GM18951 (cell line): ENCODE results near the gene ZSCAN5A.
"Not testable (repeated sequence)": the region's sequence is repeated elsewhere in the genome, so short reads cannot be mapped to it uniquely, and the experiment has no call there.

Source experiments
- POLR2A ChIP-seq: IDR thresholded peaks from 4 replicates; pipeline ENCODE4 v1.6.1; 2011; ENCODE audit warnings: mild to moderate bottlenecking; ENCODE audit not compliant: insufficient read length, insufficient read depth; ENCODE audit errors: extremely low read depth
- in situ Hi-C: fragments of 300-500 bp; cut with MboI; formaldehyde crosslinking; loops from one replicate; pipeline ENCODE4 v1.12.0; 2022; ENCODE audit warnings: low sequenced_read_pairs, mixed read lengths, inconsistent platforms; ENCODE audit not compliant: unreplicated experiment

ZSCAN5A gene

GRCh38 chr19:56191711-56192110 lies 122.9 kb downstream of the ZSCAN5A start:
- in situ Hi-C loops, result no loop called here
- no peak for TF ChIP-seq POLR2A

DNA sequence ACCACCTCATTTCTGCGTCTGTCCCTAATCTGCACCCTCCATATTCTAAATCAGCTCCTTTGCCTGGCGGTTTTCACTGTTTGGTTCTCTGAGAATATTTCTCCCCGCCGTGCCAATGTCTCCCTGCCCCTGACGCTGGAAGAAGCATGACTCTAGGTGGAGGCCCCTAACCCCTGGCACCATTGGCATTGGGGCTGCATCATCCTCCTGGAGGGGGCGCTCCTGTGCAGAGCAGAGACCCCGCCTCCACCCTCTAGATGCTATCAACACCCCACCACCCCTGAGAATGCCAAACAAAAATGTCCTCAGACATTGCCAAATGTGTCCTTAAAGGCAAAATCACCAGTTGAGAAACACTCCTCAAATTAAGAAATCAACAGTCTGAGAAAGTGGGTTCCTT lies 123.5 kb downstream of the ZSCAN5A start:
- no peak for TF ChIP-seq POLR2A

GRCh38 chr19:56189785-56190184 lies 124.9 kb downstream of the ZSCAN5A start:
- in situ Hi-C loops, result no loop called here
- TF ChIP-seq POLR2A, result no peak

More for the DNA sequence above, 123.5 kb downstream of the ZSCAN5A start:
- in situ Hi-C loops, result no loop called here

GRCh38 chr19:56177564-56178243 lies 136.9 kb downstream of the ZSCAN5A start:
- TF ChIP-seq POLR2A, result no peak
- in situ Hi-C loops, result no loop called here

DNA sequence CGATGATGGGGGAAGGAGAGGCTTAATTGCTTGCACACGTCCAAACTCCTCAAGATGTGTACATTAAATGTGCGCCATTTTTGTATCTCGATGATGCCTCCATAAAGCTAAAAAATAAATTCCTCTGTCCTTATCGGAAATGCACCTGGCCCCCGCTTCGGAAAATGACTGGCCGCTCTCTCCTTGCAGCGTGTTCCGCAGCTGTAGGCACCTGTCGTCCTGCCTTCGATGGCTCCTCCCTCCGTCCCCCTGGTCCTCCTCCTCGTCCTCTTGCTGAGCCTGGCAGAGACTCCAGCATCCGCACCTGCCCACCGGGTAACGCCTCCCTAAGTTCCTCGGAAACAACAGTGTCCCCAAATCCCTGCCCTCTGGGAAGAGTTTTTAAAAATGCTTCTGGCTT lies 137.8 kb downstream of the ZSCAN5A start:
- in situ Hi-C loops, result no loop called here
- TF ChIP-seq POLR2A, result no peak

DNA sequence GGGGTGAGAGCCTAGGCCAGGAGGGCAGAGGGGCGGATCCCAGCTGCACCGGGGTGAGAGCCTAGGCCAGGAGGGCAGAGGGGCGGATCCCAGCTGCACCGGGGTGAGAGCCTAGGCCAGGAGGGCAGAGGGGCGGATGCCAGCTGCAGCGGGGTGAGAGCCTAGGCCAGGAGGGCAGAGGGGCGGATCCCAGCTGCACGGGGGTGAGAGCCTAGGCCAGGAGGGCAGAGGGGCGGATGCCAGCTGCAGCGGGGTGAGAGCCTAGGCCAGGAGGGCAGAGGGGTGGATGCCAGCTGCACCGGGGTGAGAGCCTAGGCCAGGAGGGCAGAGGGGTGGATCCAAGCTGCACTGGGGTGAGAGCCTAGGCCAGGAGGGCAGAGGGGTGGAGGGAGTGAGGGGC lies 138.3 kb downstream of the ZSCAN5A start:
- in situ Hi-C loops, result not testable (repeated sequence)

- in situ Hi-C loops, result not testable (repeated sequence)
Measured at GRCh38 chr19:56175861-56176307, 138.8 kb downstream of the ZSCAN5A start, which contains the start of gene GALP. TSS of gene GALP (plus strand) at chr19:56176008. CDS start at chr19:56177109, 1,101 bp downstream.

- in situ Hi-C loops, result no loop called here
- no peak for TF ChIP-seq POLR2A
Measured at GRCh38 chr19:56174550-56174949, 140.1 kb downstream of the ZSCAN5A start.

GRCh38 chr19:56174086-56174485 lies 140.6 kb downstream of the ZSCAN5A start:
- in situ Hi-C loops, result no loop called here
- TF ChIP-seq POLR2A, result no peak
